ENCODE data around the gene RBBP6. TPM values are rescaled to one million over a fixed set of nuclear protein-coding genes. Genes with fewer than 3 reads are reported as not detected.

The RBBP6 gene
- total RNA-seq, 1 experiment from 2014 or later: 54.9 TPM

Other genes starting within 250 kb of the RBBP6 start
- gene TNRC6A, start 190.1 kb downstream of the RBBP6 start, total RNA-seq (2014; rRNA removed; shearing (Covaris generic)): 25.7 and 28.6 TPM in 2 replicates